Measurements from ENCODE around the gene MLIP.

DNA sequence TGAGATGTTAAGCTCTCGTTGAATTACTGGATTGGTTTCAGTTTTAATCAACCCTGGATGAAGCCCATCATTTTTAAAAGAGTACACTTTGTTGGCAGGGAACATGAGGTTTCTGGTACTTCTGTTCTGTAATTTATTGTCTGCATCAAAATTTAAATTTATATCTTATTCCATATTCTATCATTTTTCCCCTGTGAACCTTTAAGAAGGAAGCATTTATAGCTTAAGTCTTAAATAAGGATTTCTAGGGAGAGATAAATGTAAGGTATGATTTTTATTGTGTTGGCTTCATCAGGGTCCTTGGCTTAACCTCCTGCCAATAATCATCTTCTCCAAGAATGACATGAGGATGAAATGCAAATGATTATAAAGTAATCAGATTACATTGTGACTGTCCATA is 40.6 kb downstream of the MLIP start:
- TF ChIP-seq, protein P1, sequence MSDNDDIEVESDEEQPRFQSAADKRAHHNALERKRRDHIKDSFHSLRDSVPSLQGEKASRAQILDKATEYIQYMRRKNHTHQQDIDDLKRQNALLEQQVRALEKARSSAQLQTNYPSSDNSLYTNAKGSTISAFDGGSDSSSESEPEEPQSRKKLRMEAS (IDR thresholded peaks at IDR 0.05) = no peak
- TF ChIP-seq POLR2AphosphoS5 (IDR thresholded peaks at IDR 0.05; ENCODE audit: low read depth, low read length) (no peak), ZFX (IDR thresholded peaks at IDR 0.05) (no peak), POLR2A (IDR thresholded peaks at IDR 0.05; ENCODE audit: borderline replicate concordance, extremely low read depth, insufficient read depth, insufficient read length) (no peak)
- TF ChIP-seq, protein P2, sequence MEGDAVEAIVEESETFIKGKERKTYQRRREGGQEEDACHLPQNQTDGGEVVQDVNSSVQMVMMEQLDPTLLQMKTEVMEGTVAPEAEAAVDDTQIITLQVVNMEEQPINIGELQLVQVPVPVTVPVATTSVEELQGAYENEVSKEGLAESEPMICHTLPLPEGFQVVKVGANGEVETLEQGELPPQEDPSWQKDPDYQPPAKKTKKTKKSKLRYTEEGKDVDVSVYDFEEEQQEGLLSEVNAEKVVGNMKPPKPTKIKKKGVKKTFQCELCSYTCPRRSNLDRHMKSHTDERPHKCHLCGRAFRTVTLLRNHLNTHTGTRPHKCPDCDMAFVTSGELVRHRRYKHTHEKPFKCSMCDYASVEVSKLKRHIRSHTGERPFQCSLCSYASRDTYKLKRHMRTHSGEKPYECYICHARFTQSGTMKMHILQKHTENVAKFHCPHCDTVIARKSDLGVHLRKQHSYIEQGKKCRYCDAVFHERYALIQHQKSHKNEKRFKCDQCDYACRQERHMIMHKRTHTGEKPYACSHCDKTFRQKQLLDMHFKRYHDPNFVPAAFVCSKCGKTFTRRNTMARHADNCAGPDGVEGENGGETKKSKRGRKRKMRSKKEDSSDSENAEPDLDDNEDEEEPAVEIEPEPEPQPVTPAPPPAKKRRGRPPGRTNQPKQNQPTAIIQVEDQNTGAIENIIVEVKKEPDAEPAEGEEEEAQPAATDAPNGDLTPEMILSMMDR (IDR thresholded peaks at IDR 0.05 in 2 of 3, conservative IDR thresholded peaks at IDR 0.05 in 1 of 3; ENCODE audit: borderline replicate concordance in 1 of 3, insufficient read depth in 1 of 3, low read depth in 2 of 3, low read length in 2 of 3) = no peak

Measured in HCT116 (cell line).